LNCAP (cell line): ENCODE measurements around the gene SLC38A10.

Source experiments
- CTCF ChIP-seq: fragments of 450-650 bp; IDR thresholded peaks from 2 replicates; pipeline ENCODE4 v1.5.1; 2017; ENCODE audit warnings: mild to moderate bottlenecking

The SLC38A10 gene

GRCh38 chr17:81198826-81199481, 96.2 kb downstream of the SLC38A10 start:
- no peak for TF ChIP-seq CTCF

DNA sequence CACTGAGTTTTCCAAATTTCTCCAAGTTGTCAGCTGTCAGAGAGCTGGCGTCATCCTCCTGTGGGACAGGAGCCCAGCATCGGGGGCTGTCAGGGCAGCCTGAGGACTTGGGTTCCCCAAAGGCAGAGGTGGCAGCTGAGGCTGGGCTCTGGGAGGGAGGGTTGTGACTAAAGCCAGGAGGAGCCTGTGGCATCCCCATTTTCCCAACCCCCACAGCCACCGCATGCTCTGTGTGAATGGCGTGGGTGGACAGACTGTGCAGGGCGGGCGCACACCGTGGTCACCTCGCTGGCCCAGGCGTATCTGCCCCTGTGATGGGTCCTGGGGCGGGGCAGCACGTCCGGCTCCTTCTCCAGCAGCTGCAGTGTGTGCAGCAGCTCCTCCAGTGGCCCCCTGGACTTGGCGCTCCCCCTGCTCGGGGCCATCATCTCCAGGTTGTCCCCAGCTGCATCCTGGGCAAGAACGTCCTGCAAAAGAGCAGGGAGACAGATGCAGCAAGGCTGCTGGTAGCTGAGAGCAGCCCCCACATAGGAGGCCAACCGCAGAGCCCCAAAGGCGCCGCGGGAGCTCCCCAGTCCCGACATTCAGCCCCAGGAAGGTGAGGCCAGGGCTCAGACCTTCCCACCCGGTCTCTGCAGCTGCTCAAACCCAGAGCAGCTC, 97.1 kb downstream of the SLC38A10 start:
- no peak for TF ChIP-seq CTCF

DNA sequence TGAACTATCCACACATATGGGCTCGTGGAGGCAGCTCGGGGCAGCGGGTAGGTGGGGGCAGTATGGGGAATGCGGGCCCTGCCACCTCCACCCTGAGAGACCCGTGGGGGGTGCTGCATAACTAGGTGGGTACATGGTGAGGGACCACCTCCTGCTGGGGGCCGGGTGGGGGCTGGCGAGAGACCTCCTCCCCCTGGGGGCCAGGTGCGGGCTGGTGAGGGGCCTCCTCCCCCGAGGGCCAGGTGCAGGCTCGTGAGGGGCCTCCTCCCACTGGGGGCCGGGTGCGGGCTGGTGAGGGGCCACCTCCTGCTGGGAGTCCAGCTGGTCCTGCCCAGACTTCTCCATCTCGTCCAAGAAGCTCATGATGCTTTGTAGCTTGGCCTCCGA, 97.7 kb downstream of the SLC38A10 start:
- no peak for TF ChIP-seq CTCF

DNA sequence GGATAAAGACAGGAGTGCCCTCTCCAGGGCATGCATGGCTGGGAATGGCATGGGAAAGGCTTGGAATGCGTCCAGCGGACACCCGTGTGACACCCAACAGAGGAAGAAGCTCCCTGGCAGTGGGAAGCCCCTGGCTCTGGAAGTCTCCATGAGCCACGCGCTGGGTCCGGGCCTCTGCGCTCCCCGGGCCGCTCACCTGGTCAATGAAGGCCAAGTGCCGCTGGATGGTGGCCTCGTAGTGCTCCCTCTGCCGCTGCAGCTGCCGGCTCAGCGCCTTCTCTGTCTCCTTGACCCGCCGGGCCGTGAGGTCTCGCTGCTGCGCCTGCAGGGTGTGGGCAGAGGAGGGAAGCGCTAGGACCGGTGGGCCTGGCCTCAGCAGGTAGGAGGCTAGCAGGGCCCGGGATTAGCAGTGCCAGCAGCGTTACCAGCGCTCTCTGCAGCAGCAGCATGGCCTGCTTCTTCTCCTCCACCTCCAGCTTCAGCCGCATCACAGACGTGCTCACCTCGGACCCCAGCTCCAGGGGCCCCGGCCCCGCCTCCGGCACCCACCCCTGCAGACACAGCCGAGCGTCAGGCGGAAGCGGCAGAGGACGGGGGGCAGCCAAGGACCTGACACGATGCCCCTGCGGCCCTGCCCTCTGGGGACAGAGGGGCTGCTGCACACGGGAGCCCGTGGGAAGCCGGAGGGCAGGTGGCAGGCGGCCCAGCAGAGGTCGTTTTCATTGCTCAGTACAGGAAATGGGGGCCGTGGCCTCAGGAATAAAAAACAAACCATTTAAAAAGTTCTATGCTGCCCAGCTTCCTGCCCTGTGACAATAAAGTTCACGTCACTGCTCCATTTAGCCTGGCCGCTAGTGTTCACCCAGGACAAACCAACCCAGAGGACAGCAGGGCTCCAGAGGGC, 98.3 kb downstream of the SLC38A10 start:
- TF ChIP-seq CTCF, result no peak

DNA sequence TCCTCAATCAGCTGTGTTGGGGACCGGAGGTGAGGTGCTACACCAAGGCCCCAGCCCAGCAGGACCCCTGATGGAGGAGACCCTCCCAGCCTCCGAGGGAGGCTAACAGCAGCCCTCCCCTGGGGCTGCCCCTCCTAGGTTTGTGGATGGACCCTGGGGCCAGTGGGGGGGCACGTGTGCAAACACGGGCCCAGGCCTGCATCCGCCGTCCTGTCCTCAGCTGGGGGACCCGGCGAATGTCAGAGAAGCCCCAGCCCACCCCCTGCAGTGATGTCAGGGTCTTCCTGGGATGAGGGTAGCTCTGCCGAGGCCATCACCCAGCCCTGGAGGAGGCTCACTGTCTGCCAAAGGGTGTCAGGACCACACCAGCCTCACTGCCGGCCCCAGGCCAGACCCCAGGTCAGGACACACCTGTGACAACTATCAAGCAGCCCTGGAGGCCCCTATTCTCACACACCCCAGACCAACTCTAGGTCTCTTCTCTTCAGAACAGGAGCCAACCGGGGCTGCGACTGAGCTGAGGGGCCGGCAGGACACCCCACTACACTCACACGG, 99.1 kb downstream of the SLC38A10 start:
- TF ChIP-seq CTCF, result no peak
